C4-2B (cell line): ENCODE measurements around the gene RGS19.

Experiments
- H3K27ac ChIP-seq: fragments of 450-650 bp; 2 replicates; pipeline ENCODE4 v1.5.1; 2017
- ZFX ChIP-seq: fragments of 450-650 bp; IDR thresholded peaks from 2 replicates; pipeline ENCODE4 v1.6.1; 2017
- TF ChIP-seq, protein P1 (sequence below): fragments of 450-650 bp; conservative IDR thresholded peaks from 2 replicates; pipeline ENCODE4 v1.5.1; 2017; ENCODE audit warnings: mild to moderate bottlenecking

The RGS19 gene

DNA sequence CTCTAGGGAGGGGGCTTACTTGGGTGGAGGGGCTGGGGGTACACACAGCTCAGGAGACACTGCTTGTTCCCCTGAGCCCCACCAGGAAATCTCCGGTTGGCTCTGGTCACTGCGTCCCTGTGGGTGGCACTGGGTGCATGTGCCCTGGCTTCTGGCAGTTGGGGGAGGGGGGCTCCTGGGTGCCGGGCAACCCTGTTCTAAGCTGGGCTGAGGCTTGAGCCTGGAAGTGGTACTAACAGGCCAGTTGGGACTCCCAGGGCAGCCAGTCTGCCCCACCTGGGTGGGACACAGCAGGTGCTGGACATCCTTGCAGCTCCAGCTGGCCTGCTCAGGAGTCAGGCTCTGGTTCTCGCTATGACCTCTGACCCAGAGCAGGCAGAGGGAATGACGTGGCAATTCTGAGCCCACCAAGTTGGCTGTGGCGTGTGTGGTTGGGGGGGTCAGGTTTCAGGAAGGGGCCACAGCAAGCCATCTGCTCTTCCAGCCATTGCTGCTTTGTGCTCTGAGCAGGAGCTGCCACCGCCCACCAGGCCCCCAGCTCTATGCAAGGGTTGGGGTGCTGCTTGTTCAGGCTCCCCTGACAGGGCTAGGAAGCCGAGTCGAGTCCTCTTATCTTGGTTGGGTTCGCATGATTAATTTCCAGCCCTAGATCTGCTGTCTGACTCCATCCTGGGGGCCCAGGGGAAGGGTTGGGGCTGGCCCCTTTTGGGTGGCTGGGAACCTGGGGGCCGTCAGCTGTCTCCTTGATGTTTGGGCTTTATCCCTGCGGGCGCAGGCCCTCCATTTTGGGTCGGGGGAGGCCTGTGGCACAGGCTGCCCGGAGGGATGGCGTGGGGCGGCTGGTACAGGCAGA lies 42.7 kb downstream of the RGS19 start:
- H3K27ac ChIP-seq: no peak overlapping the region

DNA sequence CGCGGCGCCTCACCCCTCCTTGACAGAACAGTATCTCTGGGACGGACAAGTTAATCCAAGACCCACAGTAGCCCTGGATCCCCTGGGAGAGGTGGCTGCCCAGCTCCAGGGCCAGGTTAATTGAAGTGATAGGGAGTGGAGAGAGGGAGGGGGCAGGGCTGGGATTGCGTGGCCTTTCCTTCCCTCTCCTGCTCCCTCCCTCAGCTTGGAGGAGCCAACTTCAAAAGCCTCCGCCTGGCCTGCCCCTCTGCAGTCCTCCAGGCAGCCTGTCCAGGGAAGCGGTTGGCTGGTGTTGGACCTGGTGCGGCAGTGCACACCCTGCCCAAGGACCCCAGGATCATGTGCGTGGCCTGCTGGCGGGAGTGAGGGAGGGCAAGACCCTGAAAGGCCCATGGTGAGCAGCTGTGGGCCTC lies 43.4 kb downstream of the RGS19 start, which contains the start of gene C20orf204:
TSS of gene C20orf204 (plus strand) at position 250 of the 413 bp plus-strand sequence. CDS start at position 392, 142 bp downstream.
- H3K27ac ChIP-seq: no peak within 1 kb of the TSS
- TF ChIP-seq, protein P1, sequence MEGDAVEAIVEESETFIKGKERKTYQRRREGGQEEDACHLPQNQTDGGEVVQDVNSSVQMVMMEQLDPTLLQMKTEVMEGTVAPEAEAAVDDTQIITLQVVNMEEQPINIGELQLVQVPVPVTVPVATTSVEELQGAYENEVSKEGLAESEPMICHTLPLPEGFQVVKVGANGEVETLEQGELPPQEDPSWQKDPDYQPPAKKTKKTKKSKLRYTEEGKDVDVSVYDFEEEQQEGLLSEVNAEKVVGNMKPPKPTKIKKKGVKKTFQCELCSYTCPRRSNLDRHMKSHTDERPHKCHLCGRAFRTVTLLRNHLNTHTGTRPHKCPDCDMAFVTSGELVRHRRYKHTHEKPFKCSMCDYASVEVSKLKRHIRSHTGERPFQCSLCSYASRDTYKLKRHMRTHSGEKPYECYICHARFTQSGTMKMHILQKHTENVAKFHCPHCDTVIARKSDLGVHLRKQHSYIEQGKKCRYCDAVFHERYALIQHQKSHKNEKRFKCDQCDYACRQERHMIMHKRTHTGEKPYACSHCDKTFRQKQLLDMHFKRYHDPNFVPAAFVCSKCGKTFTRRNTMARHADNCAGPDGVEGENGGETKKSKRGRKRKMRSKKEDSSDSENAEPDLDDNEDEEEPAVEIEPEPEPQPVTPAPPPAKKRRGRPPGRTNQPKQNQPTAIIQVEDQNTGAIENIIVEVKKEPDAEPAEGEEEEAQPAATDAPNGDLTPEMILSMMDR: no peak
- TF ChIP-seq ZFX: no peak

More for the DNA sequence above, 42.7 kb downstream of the RGS19 start:
- no peak for TF ChIP-seq ZFX
- TF ChIP-seq, protein P1: no peak

DNA sequence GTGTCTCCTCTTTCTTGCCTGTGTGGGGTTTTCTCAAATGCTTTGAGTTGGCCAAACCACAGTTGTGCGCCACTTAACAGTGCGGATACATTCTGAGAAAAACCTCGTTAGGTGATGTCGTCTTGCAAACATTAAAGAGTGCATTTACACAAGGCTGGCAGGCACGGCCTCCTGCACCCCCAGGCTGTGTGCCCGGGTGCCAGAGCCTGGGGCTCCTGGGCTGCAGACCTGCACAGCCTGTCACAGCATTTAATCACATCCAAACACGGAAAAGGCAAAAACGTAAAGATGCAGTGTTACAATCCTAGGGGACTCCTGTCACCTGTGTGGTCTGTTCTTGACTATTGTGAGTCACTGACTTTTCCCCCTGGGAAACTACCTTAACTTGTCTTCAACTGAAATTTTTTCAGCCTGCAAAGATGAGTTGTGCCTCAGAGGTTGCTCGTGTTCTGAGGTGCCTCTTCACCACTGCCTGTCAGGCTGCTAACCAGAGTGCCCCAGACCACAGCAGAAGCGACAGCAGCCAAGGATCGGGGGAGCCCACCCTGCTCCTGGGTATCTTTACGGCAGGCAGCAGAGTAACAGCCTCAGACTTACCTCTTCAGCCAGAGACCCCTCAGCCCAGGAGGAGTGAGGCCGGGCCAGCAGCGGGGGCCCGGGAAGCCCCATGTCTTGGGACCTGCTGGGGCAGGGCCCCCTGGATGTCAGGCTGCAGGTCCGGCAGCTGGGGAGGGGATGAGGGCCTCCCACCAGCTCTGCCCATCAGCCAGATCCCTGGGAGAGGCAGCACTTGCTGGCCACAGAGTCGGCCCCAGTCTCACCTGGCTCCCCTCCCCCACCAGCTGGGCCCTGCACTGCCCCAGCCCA lies 44.0 kb downstream of the RGS19 start:
- no peak overlapping the region for H3K27ac ChIP-seq
- TF ChIP-seq, protein P1: no peak
- TF ChIP-seq ZFX: no peak

DNA sequence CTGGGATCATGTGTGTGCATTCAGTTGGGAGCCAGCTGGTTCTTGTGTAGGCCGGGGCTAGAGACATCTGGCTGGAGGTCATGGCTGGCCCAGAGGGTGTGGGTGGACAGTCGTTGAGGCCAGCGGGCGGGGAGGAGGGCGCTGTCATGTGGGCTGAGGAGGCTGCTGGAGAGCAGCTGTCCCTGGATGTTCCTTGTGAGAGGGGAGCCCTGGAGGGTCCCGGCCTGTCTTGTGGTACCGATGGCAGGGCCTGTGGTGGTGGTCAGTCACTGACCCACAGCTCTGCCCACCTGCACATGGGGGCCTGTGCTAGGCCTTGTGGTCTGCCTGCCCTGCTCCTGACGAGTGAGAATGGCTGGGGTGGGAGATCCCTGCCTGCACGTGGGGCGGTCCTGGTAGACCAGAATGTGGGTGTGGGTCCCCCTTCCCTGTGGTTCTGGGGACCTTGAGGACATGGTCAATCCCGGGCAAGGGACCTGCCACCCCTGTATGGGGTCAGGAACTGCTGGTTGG lies 45.3 kb downstream of the RGS19 start:
- H3K27ac ChIP-seq: no peak overlapping the region
- TF ChIP-seq, protein P1: no peak
- TF ChIP-seq ZFX: no peak

DNA sequence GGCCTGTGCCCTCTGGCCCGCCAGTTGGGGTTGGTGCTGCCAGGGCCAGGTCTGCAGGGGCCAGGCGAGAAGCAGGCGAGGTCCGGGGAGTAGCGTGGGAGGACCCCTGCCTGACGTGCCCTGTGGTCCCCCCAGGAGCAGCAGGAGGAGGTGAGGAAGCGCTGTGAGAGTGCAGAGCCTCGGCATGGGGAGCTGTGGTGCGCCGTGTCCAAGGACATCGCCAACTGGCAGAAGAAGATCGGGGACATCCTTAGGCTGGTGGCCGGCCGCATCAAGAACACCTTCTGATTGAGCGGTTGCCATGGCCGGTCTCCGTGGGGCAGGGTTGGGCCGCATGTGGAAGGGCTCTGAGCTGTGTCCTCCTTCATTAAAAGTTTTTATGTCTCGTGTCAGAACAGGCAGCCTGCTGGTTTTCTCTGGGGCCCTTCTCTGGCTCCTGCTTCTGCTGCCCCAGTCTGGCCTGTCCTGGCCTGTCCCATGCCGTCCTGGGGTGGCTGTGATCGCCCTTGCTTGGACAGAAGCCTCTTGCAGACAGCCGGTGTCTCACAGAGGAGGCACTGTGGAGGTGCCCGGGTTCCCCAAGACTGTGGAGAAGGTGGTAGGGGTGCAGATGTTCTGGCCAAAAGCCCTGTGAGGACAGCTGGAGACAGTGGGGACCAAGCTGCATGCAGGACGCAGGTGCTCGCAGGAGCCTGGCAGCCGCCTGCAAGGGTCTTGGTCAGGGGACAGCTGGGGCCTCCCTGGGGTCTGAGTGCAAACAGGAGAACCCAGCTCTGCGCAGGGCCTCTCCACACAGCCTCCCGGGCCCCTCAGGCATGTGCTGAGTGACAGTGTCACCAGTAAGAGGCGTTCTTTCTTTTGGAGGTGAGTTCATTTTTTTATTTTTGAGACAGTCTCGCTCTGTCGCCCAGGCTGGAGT lies 46.4 kb downstream of the RGS19 start:
- no peak for TF ChIP-seq ZFX
- H3K27ac ChIP-seq: no peak overlapping the region

DNA sequence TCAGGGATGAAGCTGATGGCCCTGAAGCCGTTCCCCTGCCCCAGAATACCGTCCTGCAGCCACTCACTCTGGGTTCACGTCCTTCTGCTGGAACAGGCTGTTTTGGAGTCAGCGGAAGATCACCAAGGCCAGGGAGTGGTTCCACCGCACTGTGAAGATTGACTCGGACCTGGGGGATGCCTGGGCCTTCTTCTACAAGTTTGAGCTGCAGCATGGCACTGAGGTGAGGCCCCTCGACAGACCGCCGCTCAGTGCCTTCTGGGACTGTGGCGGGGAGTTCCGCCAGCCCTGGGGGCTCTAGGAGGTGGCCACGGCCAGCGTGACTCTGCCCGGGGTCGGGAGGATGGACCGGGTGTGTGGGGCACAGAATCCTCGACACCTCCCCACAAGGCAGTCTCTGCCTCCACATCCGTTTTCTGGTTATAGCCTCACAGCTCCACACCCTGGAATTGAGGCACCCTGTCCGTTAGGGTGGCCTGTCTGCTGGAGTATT lies 47.5 kb downstream of the RGS19 start:
- no peak overlapping the region for H3K27ac ChIP-seq
- TF ChIP-seq, protein P1: no peak
